ENCODE measurements around the gene LANCL3.
"Not testable (repeated sequence)": the region's sequence is repeated elsewhere in the genome, so short reads cannot be mapped to it uniquely, and the experiment has no call there.

The LANCL3 gene

GRCh38 chrX:37627602-37628001, 56.1 kb downstream of the LANCL3 start:
- Histone ChIP-seq H3K9ac (ENCODE audit: low read length) (no peak overlapping the region), H3K36me3 (ENCODE audit: insufficient read depth, low read length) (no peaks in the 10 kb centered on the region), H3K27ac (ENCODE audit: low read depth, low read length) (no peak overlapping the region), H3K9me3 (ENCODE audit: low read length) (no peaks in the 10 kb centered on the region), H3K27me3 (ENCODE audit: control insufficient read depth in 1 of 2, insufficient read depth in 2 of 2, low read length in 2 of 2) (no peaks in the 10 kb centered on the region), H3K4me1 (ENCODE audit: insufficient read depth, low read length) (no peaks in the 10 kb centered on the region), H3K4me3 (ENCODE audit: low read depth in 1 of 2, low read length in 2 of 2) (no peak overlapping the region)

GRCh38 chrX:37638047-37638446, 66.6 kb downstream of the LANCL3 start:
- no peaks in the 10 kb centered on the region for H3K4me1 ChIP-seq (ENCODE audit: insufficient read depth, low read length)
- no peak overlapping the region for H3K4me3 ChIP-seq (ENCODE audit: low read depth in 1 of 2, low read length in 2 of 2)
- peaks cover 0 to 6% of the 10 kb centered on the region in 2 donors for H3K27me3 ChIP-seq (ENCODE audit: control insufficient read depth in 1 of 2, insufficient read depth in 2 of 2, low read length in 2 of 2)
- H3K9me3 ChIP-seq (ENCODE audit: low read length), result no peaks in the 10 kb centered on the region
- no peak overlapping the region for H3K9ac ChIP-seq (ENCODE audit: low read length)
- H3K27ac ChIP-seq (ENCODE audit: low read depth, low read length), result no peak overlapping the region
- no peaks in the 10 kb centered on the region for H3K36me3 ChIP-seq (ENCODE audit: insufficient read depth, low read length)

- Histone ChIP-seq H3K9me3 (ENCODE audit: low read length) (no peaks in the 10 kb centered on the region), H3K9ac (ENCODE audit: low read length) (no peak overlapping the region), H3K4me1 (ENCODE audit: insufficient read depth, low read length) (no peaks in the 10 kb centered on the region), H3K4me3 (ENCODE audit: low read depth in 1 of 2, low read length in 2 of 2) (no peak overlapping the region), H3K36me3 (ENCODE audit: insufficient read depth, low read length) (no peaks in the 10 kb centered on the region), H3K27me3 (ENCODE audit: control insufficient read depth in 1 of 2, insufficient read depth in 2 of 2, low read length in 2 of 2) (peaks cover 0 to 6% of the 10 kb centered on the region in 2 donors), H3K27ac (ENCODE audit: low read depth, low read length) (no peak overlapping the region)
Measured at GRCh38 chrX:37640142-37640541, 68.7 kb downstream of the LANCL3 start.

GRCh38 chrX:37641859-37642258, 70.4 kb downstream of the LANCL3 start:
- no peak overlapping the region for H3K4me3 ChIP-seq (ENCODE audit: low read depth in 1 of 2, low read length in 2 of 2)
- H3K27ac ChIP-seq (ENCODE audit: low read depth, low read length), result no peak overlapping the region
- no peaks in the 10 kb centered on the region for H3K27me3 ChIP-seq (ENCODE audit: control insufficient read depth in 1 of 2, insufficient read depth in 2 of 2, low read length in 2 of 2)
- no peaks in the 10 kb centered on the region for H3K36me3 ChIP-seq (ENCODE audit: insufficient read depth, low read length)
- no peaks in the 10 kb centered on the region for H3K4me1 ChIP-seq (ENCODE audit: insufficient read depth, low read length)
- no peaks in the 10 kb centered on the region for H3K9me3 ChIP-seq (ENCODE audit: low read length)
- H3K9ac ChIP-seq (ENCODE audit: low read length), result no peak overlapping the region

- no peaks in the 10 kb centered on the region for H3K9me3 ChIP-seq (ENCODE audit: low read length)
- H3K27me3 ChIP-seq (ENCODE audit: control insufficient read depth in 1 of 2, insufficient read depth in 2 of 2, low read length in 2 of 2), result no peaks in the 10 kb centered on the region
- H3K9ac ChIP-seq (ENCODE audit: low read length), result no peak overlapping the region
- no peaks in the 10 kb centered on the region for H3K4me1 ChIP-seq (ENCODE audit: insufficient read depth, low read length)
- no peak overlapping the region for H3K27ac ChIP-seq (ENCODE audit: low read depth, low read length)
- no peak overlapping the region for H3K4me3 ChIP-seq (ENCODE audit: low read depth in 1 of 2, low read length in 2 of 2)
- H3K36me3 ChIP-seq (ENCODE audit: insufficient read depth, low read length), result no peaks in the 10 kb centered on the region
Measured at GRCh38 chrX:37644381-37645305, 73.2 kb downstream of the LANCL3 start.

GRCh38 chrX:37646254-37646653, 74.8 kb downstream of the LANCL3 start:
- Histone ChIP-seq H3K27ac (ENCODE audit: low read depth, low read length) (no peak overlapping the region), H3K9ac (ENCODE audit: low read length) (no peak overlapping the region), H3K4me3 (ENCODE audit: low read depth in 1 of 2, low read length in 2 of 2) (no peak overlapping the region), H3K27me3 (ENCODE audit: control insufficient read depth in 1 of 2, insufficient read depth in 2 of 2, low read length in 2 of 2) (no peaks in the 10 kb centered on the region), H3K36me3 (ENCODE audit: insufficient read depth, low read length) (no peaks in the 10 kb centered on the region), H3K4me1 (ENCODE audit: insufficient read depth, low read length) (no peaks in the 10 kb centered on the region), H3K9me3 (ENCODE audit: low read length) (no peaks in the 10 kb centered on the region)

- not testable (repeated sequence) for H3K4me3 ChIP-seq (ENCODE audit: low read depth in 1 of 2, low read length in 2 of 2); H3K9ac ChIP-seq (ENCODE audit: low read length); H3K9me3 ChIP-seq (ENCODE audit: low read length); H3K36me3 ChIP-seq (ENCODE audit: insufficient read depth, low read length); H3K27me3 ChIP-seq (ENCODE audit: control insufficient read depth in 1 of 2, insufficient read depth in 2 of 2, low read length in 2 of 2); H3K27ac ChIP-seq (ENCODE audit: low read depth, low read length); H3K4me1 ChIP-seq (ENCODE audit: insufficient read depth, low read length)
Measured at GRCh38 chrX:37650879-37651278, 79.4 kb downstream of the LANCL3 start.

GRCh38 chrX:37651921-37652452, 80.5 kb downstream of the LANCL3 start:
- Histone ChIP-seq H3K4me1 (ENCODE audit: insufficient read depth, low read length) (no peaks in the 10 kb centered on the region), H3K27ac (ENCODE audit: low read depth, low read length) (no peak overlapping the region), H3K36me3 (ENCODE audit: insufficient read depth, low read length) (no peaks in the 10 kb centered on the region), H3K27me3 (ENCODE audit: control insufficient read depth in 1 of 2, insufficient read depth in 2 of 2, low read length in 2 of 2) (peaks cover 0 to 3% of the 10 kb centered on the region in 2 donors), H3K4me3 (ENCODE audit: low read depth in 1 of 2, low read length in 2 of 2) (no peak overlapping the region), H3K9ac (ENCODE audit: low read length) (no peak overlapping the region), H3K9me3 (ENCODE audit: low read length) (no peaks in the 10 kb centered on the region)

GRCh38 chrX:37652589-37653231, 81.2 kb downstream of the LANCL3 start:
- Histone ChIP-seq H3K4me3 (ENCODE audit: low read depth in 1 of 2, low read length in 2 of 2) (no peak overlapping the region), H3K4me1 (ENCODE audit: insufficient read depth, low read length) (no peaks in the 10 kb centered on the region), H3K36me3 (ENCODE audit: insufficient read depth, low read length) (no peaks in the 10 kb centered on the region), H3K9me3 (ENCODE audit: low read length) (no peaks in the 10 kb centered on the region), H3K27ac (ENCODE audit: low read depth, low read length) (no peak overlapping the region), H3K27me3 (ENCODE audit: control insufficient read depth in 1 of 2, insufficient read depth in 2 of 2, low read length in 2 of 2) (peaks cover 0 to 3% of the 10 kb centered on the region in 2 donors), H3K9ac (ENCODE audit: low read length) (no peak overlapping the region)

- H3K9me3 ChIP-seq (ENCODE audit: low read length), result no peaks in the 10 kb centered on the region
Measured at GRCh38 chrX:37653397-37654085, 82.1 kb downstream of the LANCL3 start.

GRCh38 chrX:37658343-37659030, 87.0 kb downstream of the LANCL3 start:
- H3K36me3 ChIP-seq (ENCODE audit: insufficient read depth, low read length), result no peaks in the 10 kb centered on the region
- H3K27ac ChIP-seq (ENCODE audit: low read depth, low read length), result no peak overlapping the region
- no peaks in the 10 kb centered on the region for H3K27me3 ChIP-seq (ENCODE audit: control insufficient read depth in 1 of 2, insufficient read depth in 2 of 2, low read length in 2 of 2)
- H3K9me3 ChIP-seq (ENCODE audit: low read length), result no peaks in the 10 kb centered on the region
- H3K4me1 ChIP-seq (ENCODE audit: insufficient read depth, low read length), result no peaks in the 10 kb centered on the region
- H3K9ac ChIP-seq (ENCODE audit: low read length), result no peak overlapping the region
- H3K4me3 ChIP-seq (ENCODE audit: low read depth in 1 of 2, low read length in 2 of 2), result no peak overlapping the region

More at GRCh38 chrX:37653397-37654085, 82.1 kb downstream of the LANCL3 start:
- no peaks in the 10 kb centered on the region for H3K36me3 ChIP-seq (ENCODE audit: insufficient read depth, low read length)
- peaks cover 0 to 3% of the 10 kb centered on the region in 2 donors for H3K27me3 ChIP-seq (ENCODE audit: control insufficient read depth in 1 of 2, insufficient read depth in 2 of 2, low read length in 2 of 2)
- no peaks in the 10 kb centered on the region for H3K4me1 ChIP-seq (ENCODE audit: insufficient read depth, low read length)
- H3K4me3 ChIP-seq (ENCODE audit: low read depth in 1 of 2, low read length in 2 of 2), result no peak overlapping the region
- no peak overlapping the region for H3K9ac ChIP-seq (ENCODE audit: low read length)
- H3K27ac ChIP-seq (ENCODE audit: low read depth, low read length), result no peak overlapping the region

All from muscle layer of colon (tissue), 2 donors.